ENCODE measurements around the gene PTK6.

Gene PTK6

DNA sequence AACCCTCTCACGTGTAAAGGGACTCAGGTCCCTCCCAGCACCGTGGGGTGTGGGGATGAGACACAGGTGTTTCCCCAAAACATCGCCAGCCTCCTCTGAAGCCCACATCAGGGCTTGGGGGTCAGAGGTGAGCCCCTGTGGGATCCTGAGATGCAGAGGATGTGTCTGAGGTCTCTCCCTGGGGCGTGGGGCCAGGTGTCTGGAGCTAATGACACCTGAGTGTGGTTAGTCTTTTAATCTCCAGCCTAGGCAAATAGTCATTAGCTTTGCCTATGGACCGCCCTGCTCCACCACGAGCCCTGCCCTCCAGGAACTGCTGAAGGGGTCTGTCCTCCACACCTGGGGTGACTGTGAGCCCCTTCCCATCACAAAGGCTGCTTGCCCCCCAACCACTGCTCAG, 8.6 kb upstream of the PTK6 start:
- DNase-seq (ENCODE audit: insufficient read length, low spot score) (no peak), FAIRE-seq (no peak)

DNA sequence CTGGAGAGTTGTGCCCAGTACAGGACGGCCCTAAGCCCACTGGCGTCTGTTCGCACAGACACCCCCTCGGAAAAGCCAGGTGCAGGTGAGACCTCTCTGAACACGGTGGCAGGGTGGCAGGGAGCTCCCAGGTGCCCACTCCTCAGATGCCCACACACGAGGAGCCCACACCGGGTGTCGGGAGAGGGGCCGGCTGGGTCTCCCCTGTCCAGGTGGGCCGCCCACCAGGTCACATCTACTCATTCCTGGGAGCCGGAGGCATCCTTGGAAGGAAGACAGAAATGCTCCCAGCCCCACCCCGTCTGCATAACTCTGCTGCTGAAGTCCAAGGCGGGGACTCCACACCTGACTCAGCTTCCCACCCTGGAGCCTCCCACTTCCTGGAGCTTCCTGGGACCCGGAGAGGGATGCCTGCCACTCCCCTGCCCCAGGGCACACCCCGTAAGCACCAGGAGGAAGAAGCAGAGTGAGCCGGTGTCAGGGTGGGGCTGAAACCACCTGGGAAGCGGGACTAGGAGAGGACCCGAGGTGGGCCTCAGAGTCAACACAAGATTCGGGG, 7.9 kb upstream of the PTK6 start:
- DNase-seq (ENCODE audit: insufficient read length, low spot score) (peak; percentile 89), FAIRE-seq (peak; percentile 23)

DNA sequence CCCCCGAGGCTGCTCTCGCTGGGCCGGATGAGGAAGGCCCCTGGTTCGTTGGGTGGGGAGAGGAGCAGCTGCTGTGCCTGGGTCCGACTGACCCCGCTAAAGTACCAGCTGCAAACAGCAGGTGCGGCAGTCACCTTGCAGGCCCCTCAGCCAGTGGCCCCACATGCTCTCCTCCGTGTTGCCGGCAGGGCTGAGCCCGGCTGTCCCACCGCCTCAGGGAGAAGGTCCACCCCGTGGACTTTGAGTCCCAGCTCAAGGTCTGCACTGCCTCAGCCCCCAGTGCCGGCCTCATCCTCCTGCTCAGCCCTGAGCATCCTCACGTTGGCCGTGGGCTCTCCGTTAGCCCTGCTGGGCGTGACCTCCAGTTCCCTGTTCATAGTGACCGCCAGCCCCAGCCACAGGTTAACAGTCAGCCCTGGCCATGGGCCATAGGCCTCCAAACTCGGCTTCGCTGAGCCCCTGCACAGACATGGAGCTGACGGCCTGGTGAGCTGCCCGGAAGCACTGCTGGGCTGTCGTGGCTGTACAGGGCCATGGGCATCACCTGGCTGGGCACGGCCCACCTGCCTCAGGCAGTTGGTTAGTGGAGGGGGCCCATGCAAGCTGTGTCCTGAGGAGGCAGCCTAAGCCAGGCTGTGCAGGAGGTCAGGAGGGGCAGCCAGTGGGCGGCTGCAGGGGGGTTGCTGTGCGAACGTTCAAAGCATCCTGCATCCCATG, 7.2 kb upstream of the PTK6 start:
- DNase-seq (ENCODE audit: insufficient read length, low spot score) (no peak), FAIRE-seq (peak; percentile 91)

DNA sequence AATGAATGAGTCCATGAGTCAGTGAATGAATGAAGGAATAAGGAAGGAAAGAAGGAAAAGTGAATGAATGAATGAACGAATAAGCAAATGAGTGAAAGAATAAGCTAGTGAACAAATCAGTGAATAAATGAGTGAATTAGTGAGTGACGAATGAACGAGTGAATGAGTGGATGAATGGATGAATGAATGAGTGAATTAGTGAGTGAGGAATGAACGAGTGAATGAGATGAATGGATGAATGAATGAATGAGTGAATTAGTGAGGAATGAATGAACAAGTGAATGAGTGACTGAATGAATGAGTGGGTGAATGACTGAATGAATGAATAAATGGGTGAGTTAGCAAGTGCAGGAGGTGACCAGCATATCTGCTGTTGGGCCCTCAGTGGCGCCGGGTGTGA, 6.6 kb upstream of the PTK6 start:
- DNase-seq (ENCODE audit: insufficient read length, low spot score) = no peak
- FAIRE-seq = peak; percentile 64

DNA sequence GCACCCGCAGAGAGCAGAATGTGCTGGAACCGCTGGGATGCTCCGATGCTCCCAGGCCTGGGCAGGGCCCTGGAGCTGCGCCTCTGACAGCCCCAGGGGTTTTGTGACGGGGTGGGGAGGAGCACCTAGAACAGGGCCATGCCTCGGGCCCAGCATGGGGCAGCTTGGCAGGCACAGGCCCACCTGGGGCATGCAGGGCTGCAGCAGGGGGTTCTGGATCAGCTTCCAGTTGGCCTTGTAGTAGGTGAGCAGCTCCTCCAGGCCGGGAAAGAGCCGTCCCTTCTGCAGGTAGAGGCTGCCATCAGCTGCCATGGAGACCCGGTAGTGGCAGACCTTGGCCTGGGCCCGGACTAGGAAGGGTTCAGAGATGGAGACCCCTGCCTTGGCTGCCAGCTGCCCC, 6.0 kb upstream of the PTK6 start:
- DNase-seq (ENCODE audit: insufficient read length, low spot score) (no peak), FAIRE-seq (no peak)

DNA sequence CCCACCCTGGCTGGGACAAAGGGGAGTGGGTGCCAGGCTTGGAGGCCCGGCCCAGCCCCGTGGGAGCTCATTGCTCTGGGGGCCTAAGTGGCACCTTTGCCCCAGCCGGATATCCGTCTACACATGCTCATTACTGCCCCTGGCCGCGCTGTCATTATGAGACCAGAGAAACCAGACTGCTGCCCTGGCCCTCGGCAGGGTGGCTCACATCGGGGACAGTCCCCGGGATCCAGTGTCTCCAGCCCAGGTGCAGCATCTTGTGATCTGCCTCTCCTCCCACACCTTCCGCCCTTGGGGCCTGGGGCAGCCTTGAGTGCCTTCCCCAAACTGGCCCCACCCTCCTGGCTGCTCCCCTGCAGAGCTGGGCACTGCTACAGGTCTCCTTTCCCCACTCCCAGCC, 5.5 kb upstream of the PTK6 start:
- FAIRE-seq (no peak), DNase-seq (ENCODE audit: insufficient read length, low spot score) (no peak)

DNA sequence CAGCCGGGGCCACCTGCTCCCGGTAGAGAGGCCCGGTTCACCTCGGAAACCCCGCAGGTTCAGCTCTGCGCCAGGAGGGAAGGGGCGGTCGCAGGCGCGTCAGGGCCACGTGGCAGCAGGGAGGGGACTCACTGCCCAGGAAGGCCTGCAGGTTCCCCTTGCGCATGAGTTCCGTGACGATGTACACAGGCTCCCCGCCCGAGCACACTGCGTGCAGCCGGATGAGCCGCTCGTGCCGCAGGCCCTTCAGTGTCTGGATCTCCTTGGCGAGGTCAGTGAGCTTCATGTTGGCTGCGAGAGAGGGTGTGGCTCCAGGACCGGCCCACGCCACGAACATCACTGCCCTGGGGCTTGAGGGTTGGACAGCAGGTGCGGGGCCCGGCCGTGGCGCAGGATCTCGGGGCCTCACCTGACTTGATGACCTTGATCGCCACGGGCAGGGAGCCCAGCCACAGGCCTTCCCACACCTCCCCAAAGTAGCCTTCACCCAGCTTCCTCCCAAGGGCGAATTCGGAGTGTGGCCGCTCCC, 4.9 kb upstream of the PTK6 start:
- no peak for DNase-seq (ENCODE audit: insufficient read length, low spot score)

DNA sequence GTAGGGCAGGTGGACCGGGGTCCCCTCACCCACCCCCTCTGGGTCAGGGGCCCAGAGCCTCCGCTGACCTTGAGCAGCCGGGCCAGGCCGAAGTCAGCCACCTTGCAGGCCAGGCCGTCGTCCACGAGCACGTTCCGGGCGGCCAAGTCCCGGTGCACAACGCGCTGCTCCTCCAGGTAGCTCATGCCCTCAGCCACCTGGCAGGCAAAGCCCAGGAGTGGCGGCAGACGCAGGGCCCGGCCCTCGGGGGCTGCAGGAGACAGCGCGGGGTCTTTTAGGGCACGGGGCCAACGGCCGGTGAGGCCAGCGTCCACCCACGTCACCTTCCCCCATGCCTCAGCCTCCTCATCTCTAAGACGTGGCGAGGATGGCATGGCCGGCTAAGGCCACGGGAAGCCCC, 4.2 kb upstream of the PTK6 start:
- DNase-seq (ENCODE audit: insufficient read length, low spot score) (no peak), FAIRE-seq (peak; percentile 55)

More for the DNA sequence above, 4.9 kb upstream of the PTK6 start:
- peak; percentile 71 for FAIRE-seq

DNA sequence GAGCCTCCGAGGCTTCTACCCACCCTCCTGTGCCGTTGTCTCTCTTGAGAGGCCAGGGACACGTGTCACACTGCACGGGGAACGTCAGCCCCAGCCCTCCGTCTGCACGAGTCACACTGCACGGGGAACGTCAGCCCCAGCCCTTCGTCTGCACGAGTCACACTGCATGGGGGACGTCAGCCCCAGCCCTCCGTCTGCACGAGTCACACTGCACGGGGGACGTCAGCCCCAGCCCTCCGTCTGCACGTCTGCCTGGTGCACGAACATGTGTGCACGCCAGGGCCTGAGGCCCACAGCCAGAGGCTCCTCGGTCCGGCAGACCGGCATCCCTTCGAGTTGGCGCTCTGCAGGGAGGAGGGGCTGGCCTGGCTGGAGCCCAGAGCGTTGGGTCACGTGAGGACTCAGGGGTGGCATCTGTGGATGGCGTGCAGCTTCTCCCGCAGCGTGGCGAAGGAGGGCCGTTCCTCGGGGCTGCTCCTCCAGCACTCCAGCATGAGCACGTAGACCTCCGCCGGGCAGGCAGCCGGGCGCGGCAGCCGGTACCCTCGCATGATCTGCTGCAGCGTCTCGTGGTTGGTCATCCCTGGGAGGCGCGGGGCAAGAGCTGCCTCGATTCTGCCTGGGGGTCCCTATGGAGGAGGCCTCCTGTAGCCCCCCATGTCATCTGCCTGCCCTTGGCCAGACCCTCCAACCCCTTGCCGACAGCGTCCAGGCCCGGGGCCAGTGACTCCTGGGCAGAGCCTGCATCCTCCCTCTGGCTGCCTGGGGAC, 3.4 kb upstream of the PTK6 start:
- DNase-seq (ENCODE audit: insufficient read length, low spot score) (no peak), FAIRE-seq (peak; percentile 93)

DNA sequence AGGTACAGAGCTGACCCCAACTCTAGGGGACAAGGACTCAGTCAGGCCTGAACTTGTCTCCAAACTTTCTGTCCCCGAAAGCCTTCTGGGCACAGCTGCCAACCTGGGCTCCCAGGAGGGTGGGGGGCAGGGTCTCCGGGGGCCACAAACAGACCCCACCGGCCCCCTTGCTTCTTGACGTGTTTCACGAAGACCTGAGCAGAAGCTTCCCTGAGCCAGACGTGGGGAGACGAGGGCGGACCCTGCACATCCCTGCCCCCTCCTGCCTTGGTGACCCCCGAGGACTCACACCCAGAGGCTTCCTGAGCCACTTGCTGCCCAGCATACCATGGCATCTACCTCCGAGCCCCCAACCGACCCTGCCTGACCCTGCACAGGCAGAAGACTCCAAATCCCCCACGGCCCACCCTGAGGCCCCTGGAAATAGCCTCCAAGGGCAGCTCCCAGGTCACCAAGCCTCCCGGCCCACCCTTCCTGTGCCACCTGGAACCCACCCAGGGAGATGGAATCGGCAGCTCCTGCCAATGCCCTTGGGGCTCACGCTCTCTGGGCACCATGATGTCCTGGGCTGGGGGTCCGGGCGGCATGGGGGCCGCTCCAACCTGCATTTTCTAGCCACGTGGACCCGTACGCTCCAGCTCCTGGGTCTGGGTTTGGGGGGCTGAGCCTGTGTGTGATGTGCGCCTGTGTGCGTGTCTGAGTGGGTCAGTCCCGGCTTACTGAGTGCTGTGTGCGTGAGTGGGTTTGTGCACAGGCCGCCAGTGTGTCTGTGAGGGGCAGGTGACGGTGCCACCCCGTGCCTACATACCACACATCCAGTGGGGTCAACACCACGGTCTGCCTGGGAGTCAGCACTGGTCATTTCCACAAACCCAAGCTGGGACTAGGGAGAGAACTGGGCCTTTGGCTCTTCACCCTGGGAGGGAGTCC, 2.5 kb upstream of the PTK6 start:
- DNase-seq (ENCODE audit: insufficient read length, low spot score) = no peak
- no peak for FAIRE-seq

DNA sequence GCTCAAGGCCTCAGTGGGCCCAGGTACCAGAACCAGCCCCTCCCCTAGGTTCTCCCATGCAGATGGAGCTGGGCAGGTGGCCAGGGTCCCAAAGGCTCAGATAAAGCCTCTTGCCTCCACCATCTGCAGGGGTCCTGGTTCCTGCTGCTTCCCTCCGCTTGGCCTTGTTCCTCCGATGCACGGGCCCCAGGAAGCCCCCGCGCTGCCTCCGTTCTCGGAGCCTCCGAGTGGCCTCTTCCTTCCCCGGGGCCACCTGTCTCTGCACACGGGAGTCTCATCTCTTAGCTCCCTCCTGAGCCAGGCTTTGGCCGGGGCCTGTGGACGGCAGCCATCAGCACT, 1.9 kb upstream of the PTK6 start:
- DNase-seq (ENCODE audit: insufficient read length, low spot score) = no peak
- no peak for FAIRE-seq

DNA sequence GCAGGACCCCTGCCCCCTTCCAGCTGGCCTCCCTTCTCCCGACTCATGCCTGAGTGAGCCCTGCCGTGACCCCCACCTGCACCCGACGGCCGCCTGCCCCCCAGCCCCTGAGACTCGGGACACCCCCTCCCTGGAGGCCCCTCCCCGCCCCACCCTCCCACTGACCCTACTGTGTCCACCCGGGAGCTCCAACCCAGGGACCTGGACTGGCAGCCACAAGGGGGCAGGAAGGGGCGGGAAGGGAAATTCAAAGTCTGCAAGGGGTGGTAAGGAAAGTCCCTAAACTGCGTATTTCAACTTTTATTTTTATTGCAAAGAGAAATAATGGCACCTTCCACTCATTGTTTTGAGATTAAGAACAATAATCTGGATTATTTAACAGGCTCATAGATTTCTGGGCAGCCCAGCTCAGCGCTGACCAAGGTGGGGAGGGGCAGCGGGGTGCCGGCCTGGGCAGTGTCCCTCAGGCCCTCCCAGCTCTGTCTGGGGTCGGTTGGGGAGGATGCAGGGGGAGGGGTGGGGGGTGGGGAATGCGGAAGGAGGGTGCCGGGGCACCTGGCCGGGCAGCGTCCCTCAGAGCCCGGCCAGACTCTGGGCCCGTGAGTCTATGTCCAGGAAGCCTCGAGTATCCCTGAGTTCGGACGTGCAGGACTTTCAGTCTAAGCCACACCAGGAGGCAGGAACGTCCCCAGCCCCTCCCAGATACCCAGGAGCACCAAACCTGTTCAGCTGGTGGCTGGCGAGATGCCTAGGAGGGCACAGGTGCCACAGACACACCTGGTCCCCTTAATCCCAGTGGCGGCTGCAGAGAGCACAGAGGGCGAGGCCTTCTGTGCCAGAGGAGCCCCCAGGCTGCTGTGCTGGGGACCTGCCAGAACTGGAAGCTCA, 1.3 kb upstream of the PTK6 start:
- peak; percentile 95 for DNase-seq (ENCODE audit: insufficient read length, low spot score)
- no peak for FAIRE-seq

DNA sequence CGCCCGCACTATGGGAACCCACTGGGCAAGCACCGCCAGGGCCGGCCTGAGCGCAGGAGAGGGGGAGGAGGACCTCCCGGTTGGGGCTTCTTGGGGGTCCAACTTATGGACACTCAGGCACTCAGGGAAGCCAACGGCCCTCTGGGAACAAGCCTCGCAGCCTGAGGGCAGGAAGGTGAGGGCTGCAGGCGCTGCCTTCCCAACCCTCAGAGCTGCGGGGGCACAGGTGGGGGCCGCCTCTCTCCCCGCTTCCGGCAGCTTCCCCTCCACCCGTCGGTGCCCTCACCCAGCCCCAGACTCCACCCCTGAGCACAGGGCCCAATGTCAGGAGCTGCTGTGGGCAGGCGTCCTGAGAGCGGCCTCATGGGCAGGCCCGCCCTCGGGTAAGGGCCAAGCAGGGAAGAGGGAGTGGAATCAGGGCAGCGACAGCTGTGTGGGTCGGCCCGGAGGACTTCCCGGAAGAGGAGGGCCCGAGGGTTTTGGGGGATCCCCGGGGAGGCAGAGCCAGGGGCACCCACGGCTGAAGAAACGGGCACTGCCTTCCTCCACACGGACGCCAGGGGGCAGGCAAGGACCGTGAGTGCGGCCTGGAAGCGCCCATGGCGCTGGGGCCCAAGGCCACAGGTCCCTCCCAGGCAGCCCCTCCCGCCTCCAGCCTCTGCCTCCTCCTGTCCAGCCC, 488 bp upstream of the PTK6 start:
- peak; percentile 100 for DNase-seq (ENCODE audit: insufficient read length, low spot score)
- peak; percentile 99 for FAIRE-seq

DNA sequence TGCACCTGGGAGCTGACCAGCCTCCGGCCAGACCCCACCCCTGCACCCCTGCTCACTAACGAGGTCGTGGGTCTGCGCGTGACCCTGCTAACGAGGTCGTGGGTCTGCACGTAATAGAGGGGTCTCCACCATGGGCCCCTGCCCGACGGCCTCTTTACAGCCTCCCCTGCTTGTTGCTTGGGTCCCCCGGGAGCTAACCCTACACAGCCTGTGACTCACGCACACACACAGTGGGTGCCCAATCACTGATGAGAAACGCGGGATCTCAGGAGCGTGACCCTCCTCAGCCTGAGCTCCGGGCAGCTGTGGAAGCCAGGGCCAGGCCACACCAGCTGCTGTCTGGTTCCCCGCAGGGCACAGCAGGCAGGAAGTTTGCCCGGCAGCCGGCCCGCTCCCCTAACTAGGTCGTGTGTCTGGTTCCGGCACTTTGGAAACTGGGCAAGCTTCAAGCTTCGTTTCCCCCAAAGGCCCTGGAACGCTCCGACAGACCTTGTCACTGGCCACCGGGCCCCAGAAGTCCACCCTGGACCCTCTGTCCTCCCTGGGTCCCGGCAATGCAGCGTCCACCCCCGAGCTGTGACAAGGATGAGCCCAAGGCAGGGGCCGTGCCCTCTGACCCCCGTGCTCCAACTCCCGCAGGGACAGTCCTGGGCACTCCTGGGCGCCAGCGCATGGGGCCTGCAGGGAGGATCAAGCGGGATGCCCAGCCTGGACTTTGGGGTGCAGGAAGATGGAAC, 767 bp downstream of the PTK6 start:
- DNase-seq (ENCODE audit: insufficient read length, low spot score) = no peak
- FAIRE-seq = peak; percentile 70

DNA sequence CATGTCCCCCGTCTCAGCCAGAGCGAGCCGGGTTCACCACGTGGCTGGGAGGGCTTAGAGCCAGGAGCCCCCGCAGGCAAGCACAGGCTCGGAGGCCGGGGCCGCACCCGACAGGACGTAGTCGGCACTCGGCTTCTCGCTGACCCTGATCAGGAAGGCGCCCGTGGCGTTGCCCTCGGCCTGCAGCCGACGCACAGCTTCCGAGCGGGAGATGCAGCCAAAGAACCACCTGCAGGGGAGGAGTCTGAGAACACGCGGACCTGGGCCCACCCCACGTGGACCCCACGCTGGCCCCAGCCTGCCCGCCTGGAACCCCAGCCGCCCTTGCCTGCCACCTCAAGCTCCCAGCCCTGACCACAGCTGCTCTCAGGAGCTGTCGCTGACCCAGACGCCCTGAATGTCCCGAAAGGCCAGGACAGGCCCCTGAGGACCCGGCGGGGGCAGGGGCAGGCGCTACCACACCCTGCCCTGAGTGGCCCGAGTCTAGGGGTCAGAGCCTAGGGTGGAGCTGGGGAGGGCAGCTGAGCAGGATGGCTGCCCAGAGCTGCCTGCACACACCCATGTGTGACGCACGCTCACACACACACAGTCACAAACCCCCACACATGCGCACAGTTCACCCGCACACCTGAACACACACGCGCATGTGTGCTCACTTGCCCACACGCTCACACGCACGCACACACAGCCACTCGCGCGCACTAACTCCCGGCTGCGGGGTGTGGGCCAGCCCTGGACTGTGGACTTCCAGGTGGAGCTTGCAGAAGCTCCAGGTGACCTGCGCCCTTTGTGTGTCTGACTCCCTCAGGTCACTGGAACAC, 2.1 kb downstream of the PTK6 start:
- DNase-seq (ENCODE audit: insufficient read length, low spot score) (no peak), FAIRE-seq (peak; percentile 89)

DNA sequence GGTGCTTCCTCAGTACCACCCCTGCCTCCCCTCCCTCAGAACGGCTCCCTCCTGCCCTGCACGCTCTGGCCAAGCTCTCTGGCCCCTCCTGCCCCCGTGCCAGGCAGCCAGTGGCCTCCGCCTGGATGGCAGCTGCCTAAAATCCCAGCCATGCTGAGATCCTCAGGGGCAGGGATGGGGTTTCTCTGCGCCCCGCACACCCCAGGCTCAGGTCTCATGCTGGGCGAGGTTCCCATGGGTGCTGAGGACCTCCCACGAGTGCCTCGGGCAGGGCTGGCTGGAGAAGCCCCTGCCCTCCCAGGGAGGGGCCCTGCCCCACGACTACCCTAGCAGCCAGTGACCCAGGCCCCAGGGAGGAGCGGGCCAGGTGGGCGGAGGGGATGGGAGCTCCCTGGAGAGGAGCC, 2.7 kb downstream of the PTK6 start:
- DNase-seq (ENCODE audit: insufficient read length, low spot score) (no peak), FAIRE-seq (no peak)

DNA sequence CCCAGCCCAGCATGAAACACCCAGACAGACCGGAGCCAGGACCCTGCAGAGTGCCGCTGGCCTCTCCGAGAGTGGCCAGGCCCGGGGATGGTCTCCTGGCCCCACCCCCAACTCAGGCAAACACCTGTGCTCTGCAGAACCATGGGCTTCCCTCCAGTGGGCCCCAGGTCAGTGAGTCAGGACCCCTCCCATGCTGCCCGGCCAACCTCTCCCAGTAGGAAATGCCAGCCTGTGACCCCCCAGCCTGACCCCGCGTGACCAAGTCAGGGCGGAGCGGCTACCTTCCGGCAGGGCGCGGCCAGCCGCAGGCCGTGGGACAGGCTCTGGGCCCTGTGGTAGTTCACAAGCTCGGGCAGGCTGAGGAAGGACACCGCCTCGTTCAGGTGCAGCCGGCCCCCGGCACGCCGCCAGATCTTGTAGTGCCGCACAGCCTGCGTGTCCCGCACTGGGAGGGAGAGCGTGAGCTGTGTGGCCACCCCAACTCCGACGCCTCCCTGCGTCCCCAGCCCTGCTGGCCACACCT, 3.2 kb downstream of the PTK6 start:
- DNase-seq (ENCODE audit: insufficient read length, low spot score) (no peak), FAIRE-seq (no peak)

DNA sequence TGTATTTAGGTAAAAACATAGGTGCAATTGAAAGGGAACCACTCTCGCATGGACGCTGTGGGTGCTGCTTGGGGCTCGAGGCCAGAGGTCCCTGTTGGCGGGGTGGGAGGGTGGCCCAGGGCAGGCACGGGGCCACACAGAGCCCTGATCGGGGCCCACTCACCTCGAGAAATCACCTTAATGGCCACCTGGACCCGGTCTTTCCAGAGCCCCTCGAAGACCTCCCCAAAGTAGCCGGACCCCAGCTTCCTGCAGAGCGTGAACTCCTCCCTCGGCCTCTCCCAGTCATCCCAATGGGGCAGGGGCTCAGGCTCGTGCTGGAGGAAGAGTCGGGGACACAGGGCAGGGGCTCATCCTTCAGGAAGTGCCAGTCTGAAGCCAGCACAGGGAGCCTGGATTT, 3.8 kb downstream of the PTK6 start:
- FAIRE-seq (no peak), DNase-seq (ENCODE audit: insufficient read length, low spot score) (no peak)
